OCI-LY7 (cell line): ENCODE data around the gene SCGB1C1. TPM values are rescaled to one million over a fixed set of nuclear protein-coding genes. Genes with fewer than 3 reads are reported as not detected.

ENCODE experiments used
- BruUV-seq: library from RNA; stranded (reverse); fragments of 400-500 nt; replicated peaks from 2 replicates; lab custom pipeline; 2021; lab: Mats Ljungman, UMichigan
- CTCF ChIA-PET: fragments of 300-600 bp; sonication (Branson Sonifier 250); formaldehyde crosslinking; loops from one replicate; lab custom pipeline; 2022; ENCODE audit warnings: antibody characterized with exemption; ENCODE audit not compliant: unreplicated experiment; lab: Charles Lee
- POLR2A ChIA-PET: fragments of 300-600 bp; sonication (Branson Sonifier 250); formaldehyde crosslinking; loops from one replicate; lab custom pipeline; 2022; ENCODE audit warnings: antibody characterized with exemption; lab: Charles Lee
- DNase-seq: peaks from one replicate; pipeline ENCODE4 v3.0.0-alpha.2; 2015; ENCODE audit warnings: low spot score
- H2AFZ ChIP-seq: fragments of 200-600 bp; sonication (generic), shearing (Covaris generic); 2 replicates; pipeline ENCODE4 v1.6.1; 2014; ENCODE audit warnings: mild to moderate bottlenecking, antibody characterized with exemption, low read length, moderate library complexity
- H3K27ac ChIP-seq: fragments of 200-600 bp; sonication (generic); 2 replicates; pipeline ENCODE4 v1.5.1; 2014; ENCODE audit warnings: mixed run types, low read depth, mild to moderate bottlenecking, moderate library complexity, low read length, inconsistent platforms; ENCODE audit not compliant: poor library complexity, severe bottlenecking
- H3K36me3 ChIP-seq: fragments of 200-600 bp; sonication (generic); 2 replicates; pipeline ENCODE4 v1.6.1; 2014; ENCODE audit warnings: mild to moderate bottlenecking, antibody characterized with exemption, low read length, moderate library complexity, mixed read lengths; ENCODE audit not compliant: insufficient read depth
- H3K4me1 ChIP-seq: fragments of 200-600 bp; sonication (generic); 2 replicates; pipeline ENCODE4 v1.5.1; 2014; ENCODE audit warnings: mild to moderate bottlenecking, low read length; ENCODE audit not compliant: insufficient read depth, poor library complexity, severe bottlenecking
- H3K4me2 ChIP-seq: fragments of 200-600 bp; sonication (generic); 2 replicates; pipeline ENCODE4 v1.6.1; 2014; ENCODE audit warnings: mild to moderate bottlenecking, low read length
- H3K4me3 ChIP-seq: fragments of 200-600 bp; sonication (generic); 2 replicates; pipeline ENCODE4 v1.5.1; 2014; ENCODE audit warnings: mild to moderate bottlenecking, low read depth, low read length; ENCODE audit not compliant: poor library complexity, severe bottlenecking
- H3K79me2 ChIP-seq: fragments of 200-600 bp; sonication (generic); 2 replicates; pipeline ENCODE4 v1.6.1; 2016; ENCODE audit warnings: low read depth, mild to moderate bottlenecking, low read length, moderate library complexity, mixed read lengths; ENCODE audit not compliant: insufficient read depth
- H3K9me2 ChIP-seq: fragments of 200-600 bp; sonication (generic); 2 replicates; pipeline ENCODE4 v1.6.1; 2016; ENCODE audit warnings: mild to moderate bottlenecking, low read length, mixed read lengths; ENCODE audit not compliant: insufficient read depth
- H3K9me3 ChIP-seq: fragments of 200-600 bp; sonication (generic); 2 replicates; pipeline ENCODE4 v1.6.1; 2014; ENCODE audit warnings: mild to moderate bottlenecking, mixed run types, low read length, mixed read lengths
- H4K20me1 ChIP-seq: fragments of 200-600 bp; sonication (generic); 2 replicates; pipeline ENCODE4 v1.6.1; 2014; ENCODE audit warnings: mild to moderate bottlenecking, antibody characterized with exemption, low read length, moderate library complexity, mixed read lengths; ENCODE audit not compliant: insufficient read depth
- CTCF ChIP-seq: fragments of 200-600 bp; sonication (generic); conservative IDR thresholded peaks from 2 replicates; pipeline ENCODE4 v1.5.1; 2014; ENCODE audit warnings: mild to moderate bottlenecking, antibody characterized with exemption, low read length, moderate library complexity, mixed read lengths
- EZH2phosphoT487 ChIP-seq: fragments of 200-600 bp; sonication (generic); IDR thresholded peaks from 2 replicates; pipeline ENCODE4 v1.6.1; 2018; ENCODE audit warnings: low read depth, borderline replicate concordance, mild to moderate bottlenecking, mixed run types, antibody characterized with exemption, low read length, moderate library complexity, mixed read lengths
- intact Hi-C: fragments of 100-400 bp; cut with micrococcal nuclease; formaldehyde crosslinking; loops from one replicate; pipeline ENCODE4 v1.10.0; 2022; ENCODE audit not compliant: unreplicated experiment
- total RNA-seq, 2 experiments: library from RNA; depleted of rRNA in 1 of 2; stranded (reverse); fragments of >200 nt in 1 of 2; shearing (Covaris generic) in 1 of 2; gene quantifications; 2 replicates each; pipeline ENCODE4 v1.2.3, GENCODE V29; 2014 to 2022

SCGB1C1 gene
- total RNA-seq, 2 experiments from 2014 or later = not detected

GRCh38 chr11:207863-208180 lies 14.9 kb downstream of the SCGB1C1 start:
- peak overlapping the region; percentile 5; the same call in 1 of the 2 replicates for H2AFZ ChIP-seq

GRCh38 chr11:208181-208916 lies 15.5 kb downstream of the SCGB1C1 start:
- peaks cover 63% of the 10 kb centered on the region for H3K36me3 ChIP-seq
- no peaks in the 10 kb centered on the region for H4K20me1 ChIP-seq
- peak overlapping the region; percentile 98 for H3K4me3 ChIP-seq
- intact Hi-C loops = loop anchor here (5.0 kb wide), 3 partner anchors 149 to 299 kb away; partner anchors contain the start of genes PTDSS2 and RNH1
- H2AFZ ChIP-seq = peak overlapping the region; percentile 41; the same call in 1 of the 2 replicates
- peak overlapping the region; percentile 97 for H3K27ac ChIP-seq
- no peaks in the 10 kb centered on the region for H3K9me2 ChIP-seq
- TF ChIP-seq CTCF (no peak), EZH2phosphoT487 (no peak)
- ChIA-PET POLR2A (interaction anchor here (0.6 to 1.8 kb wide), 6 partner anchors 22 to 334 kb away, joined by 3 to 8 read pairs (median 4); partner anchors contain the start of genes PTDSS2 and SIRT3), CTCF (no interaction called here)
- BruUV-seq = no TSS peak
- H3K9me3 ChIP-seq = no peaks in the 10 kb centered on the region
- H3K79me2 ChIP-seq = peaks cover 36% of the 10 kb centered on the region
- peaks cover 26% of the 10 kb centered on the region for H3K4me1 ChIP-seq
- peak; percentile 89 for DNase-seq
- peak overlapping the region; percentile 90 for H3K4me2 ChIP-seq

More at GRCh38 chr11:207863-208180, 14.9 kb downstream of the SCGB1C1 start:
- ChIA-PET POLR2A (interaction anchor here (0.8 to 1.8 kb wide), 6 partner anchors 9 to 241 kb away, joined by 3 to 8 read pairs (median 6); partner anchors contain the start of genes PTDSS2 and SIRT3), CTCF (no interaction called here)
- intact Hi-C loops = loop anchor here (1.0 to 5.0 kb wide), 5 partner anchors 28 to 299 kb away; partner anchors contain the start of genes PSMD13, PTDSS2, RNH1 and SIRT3
- Histone ChIP-seq H3K4me3 (peak overlapping the region; percentile 98), H3K4me2 (peak overlapping the region; percentile 90), H3K4me1 (peaks cover 26% of the 10 kb centered on the region), H3K27ac (peak overlapping the region; percentile 97), H3K36me3 (peaks cover 61% of the 10 kb centered on the region), H4K20me1 (no peaks in the 10 kb centered on the region), H3K9me3 (no peaks in the 10 kb centered on the region), H3K79me2 (peaks cover 36% of the 10 kb centered on the region), H3K9me2 (no peaks in the 10 kb centered on the region)
- TSS peak; percentile 88 for BruUV-seq
- TF ChIP-seq CTCF = no peak
- no peak for TF ChIP-seq EZH2phosphoT487
- DNase-seq = peak; percentile 58
